Measurements from ENCODE around the gene CCNB1IP1.
"Not testable (repeated sequence)": the region's sequence is repeated elsewhere in the genome, so short reads cannot be mapped to it uniquely, and the experiment has no call there.

The CCNB1IP1 gene

DNA sequence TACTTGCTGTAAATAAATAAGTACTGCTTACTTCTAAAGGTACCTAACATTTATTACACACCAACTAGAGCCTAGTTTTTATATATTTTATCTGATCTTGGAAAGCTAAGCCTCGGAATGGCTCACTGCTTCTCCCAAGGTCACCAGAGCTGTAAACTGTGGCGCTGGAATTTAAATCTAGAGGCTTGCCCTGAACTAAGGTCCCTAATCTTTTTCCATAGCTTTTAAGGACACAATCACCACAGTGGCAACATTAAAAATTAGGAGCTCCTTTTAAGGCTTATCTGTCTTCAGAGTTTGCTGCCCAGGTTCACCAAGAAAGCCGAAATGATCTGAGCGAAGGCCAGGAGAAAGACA is 670 bp downstream of the CCNB1IP1 start:
- no peak for DNase-seq (ENCODE audit: low read depth in 3 of 3)

DNA sequence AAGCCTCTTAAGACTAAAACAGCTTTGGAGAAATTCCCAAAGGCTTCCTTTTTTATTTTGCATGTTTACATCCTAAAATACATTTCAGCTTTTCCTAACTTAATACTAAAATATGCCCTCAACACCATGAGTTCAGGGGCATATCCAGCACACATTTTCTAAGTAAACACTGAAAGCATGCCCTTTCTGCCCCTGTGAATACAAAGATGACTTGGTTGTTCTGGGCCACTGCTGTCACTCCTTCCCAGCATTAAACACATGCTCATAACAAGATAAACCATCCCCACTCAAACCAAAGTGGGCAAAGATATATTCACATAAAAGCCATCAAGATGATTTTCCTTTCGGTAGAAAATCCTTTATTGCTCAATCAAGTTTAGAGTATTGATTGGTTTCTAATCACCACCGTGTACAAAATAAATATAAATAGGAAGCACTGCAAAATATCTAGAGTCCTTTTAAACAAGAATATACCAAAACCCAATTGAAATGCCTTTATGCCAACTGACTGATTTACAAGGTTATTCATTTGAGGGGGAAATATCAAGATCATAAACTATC is 1.9 kb downstream of the CCNB1IP1 start:
- DNase-seq (ENCODE audit: low read depth in 3 of 3), result no peak

DNA sequence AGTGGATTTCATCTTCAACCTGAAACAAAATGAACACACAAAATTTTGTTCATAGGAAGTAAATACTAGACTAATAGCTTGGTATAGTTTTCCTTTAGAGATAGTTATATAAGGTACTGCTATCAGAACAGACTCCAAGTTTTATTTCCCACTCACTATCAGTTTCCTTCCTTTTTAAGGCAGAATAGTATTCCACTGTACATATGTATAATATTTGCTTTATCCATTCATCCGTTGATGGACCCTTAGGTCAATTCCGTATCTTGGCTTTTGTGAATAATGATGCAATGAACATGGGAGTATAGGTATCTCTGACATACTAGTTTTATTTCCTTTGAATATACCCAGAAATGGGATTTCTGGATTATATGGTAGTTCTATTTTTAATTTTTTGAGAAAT is 3.7 kb downstream of the CCNB1IP1 start:
- no peak for DNase-seq (ENCODE audit: low read depth in 3 of 3)

DNA sequence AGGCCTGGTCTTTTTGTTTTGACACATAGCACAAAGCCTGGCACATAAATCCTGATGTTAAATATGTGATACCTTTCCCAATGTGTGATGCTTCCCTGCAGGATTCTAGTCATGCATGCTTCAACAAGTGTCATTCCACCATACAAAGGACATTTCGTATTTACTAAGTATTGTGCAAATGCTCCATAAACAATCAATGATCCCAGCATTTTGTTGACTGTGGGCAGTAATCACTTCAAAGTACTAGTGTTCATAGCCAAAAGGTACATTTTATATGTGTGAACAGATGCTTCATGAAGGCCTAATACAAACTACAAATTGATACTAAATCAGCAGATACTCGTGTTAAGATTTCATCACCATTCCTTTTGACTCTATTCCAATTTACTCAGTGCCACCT is 4.4 kb downstream of the CCNB1IP1 start:
- no peak for DNase-seq (ENCODE audit: low read depth in 3 of 3)

DNA sequence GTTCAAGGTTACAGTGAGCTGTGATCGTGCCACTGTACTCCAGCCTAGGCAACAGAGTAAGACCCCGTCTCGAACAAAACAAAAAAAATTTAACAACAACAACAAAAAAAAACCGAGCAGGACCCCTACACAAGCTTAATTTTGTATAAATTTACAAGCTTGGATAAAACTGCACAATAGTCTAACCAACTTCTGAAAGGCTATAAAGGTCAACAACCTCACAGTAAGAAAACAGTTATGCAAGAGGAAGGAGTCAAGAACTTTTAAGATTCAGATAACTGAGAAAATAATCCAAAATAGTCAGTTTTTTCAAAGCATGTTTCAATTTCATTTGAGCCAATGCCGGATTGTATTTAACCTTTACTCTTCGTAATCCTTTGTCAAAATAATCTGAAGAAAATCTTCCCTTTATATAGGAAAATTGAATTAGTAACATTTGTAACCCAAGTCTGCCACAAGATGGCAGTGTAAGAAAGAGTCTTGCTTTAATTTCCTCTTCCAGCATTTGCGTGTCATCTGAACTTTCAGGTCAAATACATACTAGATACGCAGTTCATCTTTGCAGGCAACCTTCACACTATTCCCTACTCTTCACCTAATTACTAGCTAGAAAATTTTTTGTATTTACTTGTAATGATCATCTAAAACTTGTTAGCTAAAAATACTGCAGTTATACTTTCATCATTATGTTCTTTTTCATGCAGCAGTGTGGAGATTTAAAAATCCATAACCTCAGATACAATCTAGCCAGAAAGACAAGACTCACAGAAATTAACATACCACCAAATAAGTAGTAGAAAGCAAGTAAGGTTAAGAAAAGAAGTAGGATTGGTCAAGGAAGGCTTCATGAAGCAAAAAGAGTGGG is 5.8 kb downstream of the CCNB1IP1 start:
- no peak for DNase-seq (ENCODE audit: low read depth in 3 of 3)

DNA sequence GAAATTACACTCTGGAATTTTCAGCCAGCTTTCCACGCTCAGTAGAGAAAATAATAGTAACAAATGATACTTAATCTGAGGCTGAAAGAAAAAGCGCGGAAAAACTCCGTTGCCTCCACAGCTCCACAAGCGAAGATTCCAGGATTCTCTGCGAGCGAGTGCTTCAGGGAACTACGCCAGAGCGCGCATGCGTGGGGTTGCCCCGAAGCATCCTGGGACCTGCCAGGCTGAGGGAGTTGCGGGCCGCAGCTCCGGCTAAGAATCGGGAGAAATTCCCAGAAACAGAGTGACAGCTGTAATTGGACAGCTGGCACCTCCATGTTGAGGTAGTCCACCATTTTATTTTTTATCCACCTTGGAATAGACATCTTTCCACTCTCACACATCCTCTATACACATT is 15.4 kb downstream of the CCNB1IP1 start:
- no peak for DNase-seq (ENCODE audit: low read depth in 3 of 3)

DNA sequence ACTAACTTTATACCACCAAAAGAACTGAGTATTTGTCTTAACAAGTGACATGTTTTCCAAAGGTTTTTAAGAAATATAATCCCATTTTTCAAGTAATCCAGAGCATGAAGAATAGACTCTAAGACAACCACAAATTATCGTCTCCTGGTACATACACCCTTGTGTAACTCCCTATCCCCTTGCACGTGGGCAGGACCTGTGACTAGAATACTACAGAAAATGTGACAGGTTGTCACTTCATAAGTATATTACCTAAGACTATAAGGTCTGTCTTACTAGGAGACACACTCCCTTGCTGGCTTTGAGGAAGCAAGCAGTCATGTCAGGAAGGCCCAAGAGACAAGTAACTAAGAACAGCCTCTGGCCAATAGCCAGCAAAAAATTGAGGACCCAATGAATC is 19.1 kb downstream of the CCNB1IP1 start:
- no peak for DNase-seq (ENCODE audit: low read depth in 3 of 3)

DNA sequence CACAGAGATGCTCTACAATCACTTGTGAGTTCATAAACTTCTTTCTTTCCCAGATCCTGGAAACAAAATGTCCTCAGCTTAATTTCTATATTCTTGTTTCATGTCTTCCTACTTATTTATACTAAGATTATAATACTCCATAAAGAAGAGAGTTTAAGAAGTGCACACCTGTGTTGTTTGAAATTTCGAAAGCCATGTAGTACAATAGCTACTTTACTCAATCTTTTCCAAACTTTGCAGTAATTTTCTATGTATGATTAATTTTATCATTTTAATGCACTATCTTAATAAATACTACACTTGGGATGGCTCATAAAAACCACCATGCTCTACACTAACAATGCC is 27.0 kb downstream of the CCNB1IP1 start:
- DNase-seq (ENCODE audit: low read depth in 3 of 3), result no peak

DNA sequence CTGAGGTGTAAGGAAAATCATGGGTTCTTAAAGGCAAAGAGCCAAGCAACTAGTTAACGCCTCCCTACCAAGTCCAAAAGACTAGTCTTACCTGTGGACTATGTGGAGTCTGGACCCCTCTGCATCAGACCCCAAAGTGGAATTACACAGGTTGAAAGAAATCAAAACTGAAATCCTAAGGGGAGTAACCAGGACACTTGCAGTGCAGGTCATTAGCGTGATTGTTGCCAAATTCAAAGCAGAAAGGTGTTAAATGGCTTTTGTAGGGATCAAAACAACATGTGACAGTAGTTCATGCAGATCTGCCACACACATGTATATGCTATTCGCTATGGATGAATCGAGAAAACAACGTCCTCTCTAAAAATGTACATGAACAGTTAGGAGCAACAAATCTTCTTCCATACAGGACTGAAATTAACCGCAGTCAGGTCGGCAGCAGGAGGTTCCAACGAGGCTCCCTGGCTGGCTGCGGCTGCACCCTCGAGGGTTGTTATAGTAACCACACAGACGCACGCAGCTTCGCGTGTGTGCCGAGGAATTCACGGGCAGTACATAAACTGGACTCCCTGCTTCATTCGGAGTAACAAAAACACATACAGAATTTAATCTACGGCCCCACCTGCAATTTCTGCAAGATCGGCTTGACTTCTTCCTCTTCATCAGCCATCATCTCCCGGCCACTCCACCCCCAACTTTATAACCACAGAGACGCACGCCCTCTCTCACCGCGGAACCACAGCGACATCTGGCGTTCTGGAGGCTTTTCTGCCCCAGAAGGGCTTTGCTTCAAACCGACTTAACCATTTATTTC is 27.6 kb downstream of the CCNB1IP1 start, which contains the start of gene TTC5:
TTC5 (minus strand) TSS at position 687 of the 814 bp plus-strand sequence; CDS start at position 673, 14 bp downstream.
- DNase-seq (ENCODE audit: low read depth in 3 of 3), result peak; percentile 76 to 83 (median 78)

DNA sequence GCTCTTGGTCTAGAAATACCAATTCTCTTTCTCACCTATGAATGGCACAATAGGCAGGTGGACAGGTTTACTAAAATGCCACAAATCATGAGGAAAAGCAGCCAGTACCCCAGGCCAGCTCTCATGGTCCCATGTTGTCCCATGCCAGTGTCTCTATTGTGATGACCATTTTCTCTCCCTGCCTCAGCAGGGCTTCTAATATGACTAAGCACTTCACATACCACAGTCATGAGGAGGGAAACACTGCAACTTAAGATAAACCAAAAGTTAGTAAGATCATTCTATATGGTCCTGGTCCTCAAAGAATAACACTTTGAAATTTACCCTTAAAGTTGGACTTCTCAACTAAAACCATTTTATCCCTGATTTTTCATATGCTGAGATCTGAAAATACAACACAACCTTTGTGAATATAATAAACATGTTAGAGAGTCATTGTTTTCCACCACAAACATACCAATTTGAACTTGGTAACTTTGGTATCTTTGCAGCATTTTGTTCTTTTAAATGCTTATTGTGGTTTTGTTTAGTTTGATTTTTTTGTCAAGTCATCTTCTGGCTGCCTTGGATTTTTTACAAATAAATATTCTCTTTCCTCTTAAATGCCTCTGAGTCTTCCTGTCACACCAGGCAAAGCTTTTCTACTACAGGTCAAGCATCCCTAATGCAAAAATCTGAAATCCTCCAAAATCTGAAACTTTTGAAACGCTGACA is 30.9 kb downstream of the CCNB1IP1 start:
- no peak for DNase-seq (ENCODE audit: low read depth in 3 of 3)

DNA sequence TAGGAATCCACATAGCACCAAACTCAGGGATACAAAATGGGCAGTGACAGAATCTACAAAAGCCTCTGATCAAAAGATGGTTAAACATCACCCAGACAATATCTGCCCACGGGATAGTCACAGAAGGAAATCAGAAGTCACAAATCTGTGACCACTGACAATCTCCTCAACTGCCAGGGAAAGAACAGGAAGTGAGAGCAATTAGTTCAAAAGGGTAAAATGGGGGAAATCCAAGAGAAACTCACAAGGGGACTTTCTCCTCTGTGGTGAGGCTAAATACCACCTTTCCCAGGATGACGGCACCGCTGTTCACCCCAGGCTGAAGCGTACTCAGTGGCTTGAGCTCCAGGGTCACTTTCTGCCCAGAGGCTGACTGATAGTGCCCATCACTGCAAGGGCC is 38.0 kb downstream of the CCNB1IP1 start:
- DNase-seq (ENCODE audit: low read depth in 3 of 3), result no peak

DNA sequence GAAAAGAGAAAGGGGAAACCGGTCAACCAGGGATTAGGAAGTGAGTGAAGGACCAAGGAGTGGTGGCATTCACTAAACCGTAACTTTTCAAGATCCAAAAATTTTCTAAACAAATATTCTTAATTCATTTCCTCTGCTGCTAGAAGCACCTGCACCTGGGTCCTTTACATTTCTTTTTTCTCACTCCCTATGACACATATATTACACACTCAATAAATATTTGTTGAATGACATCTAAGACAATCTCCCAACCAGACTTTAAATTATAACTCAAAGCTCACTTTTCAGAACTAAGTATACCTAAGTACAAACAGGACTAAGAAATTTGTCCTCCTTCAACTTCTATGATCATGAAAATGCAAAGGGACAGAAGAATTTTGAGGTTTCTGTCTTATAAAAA is 38.4 kb downstream of the CCNB1IP1 start:
- no peak for DNase-seq (ENCODE audit: low read depth in 3 of 3)

DNA sequence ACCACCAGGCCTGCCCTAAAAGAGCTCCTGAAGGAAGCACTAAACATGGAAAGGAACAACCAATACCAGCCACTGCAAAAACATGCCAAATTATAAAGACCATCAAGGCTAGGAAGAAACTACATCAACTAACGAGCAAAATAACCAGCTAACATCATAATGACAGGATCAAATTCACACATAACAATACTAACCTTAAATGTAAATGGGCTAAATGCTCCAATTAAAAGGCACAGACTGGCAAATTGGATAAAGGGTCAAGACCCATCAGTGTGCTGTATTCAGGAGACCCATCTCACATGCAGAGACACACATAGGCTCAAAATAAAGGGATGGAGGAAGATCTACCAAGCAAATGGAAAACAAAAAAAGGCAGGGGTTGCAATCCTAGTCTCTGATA is 51.1 kb downstream of the CCNB1IP1 start:
- not testable (repeated sequence) for DNase-seq (ENCODE audit: low read depth in 3 of 3)

DNA sequence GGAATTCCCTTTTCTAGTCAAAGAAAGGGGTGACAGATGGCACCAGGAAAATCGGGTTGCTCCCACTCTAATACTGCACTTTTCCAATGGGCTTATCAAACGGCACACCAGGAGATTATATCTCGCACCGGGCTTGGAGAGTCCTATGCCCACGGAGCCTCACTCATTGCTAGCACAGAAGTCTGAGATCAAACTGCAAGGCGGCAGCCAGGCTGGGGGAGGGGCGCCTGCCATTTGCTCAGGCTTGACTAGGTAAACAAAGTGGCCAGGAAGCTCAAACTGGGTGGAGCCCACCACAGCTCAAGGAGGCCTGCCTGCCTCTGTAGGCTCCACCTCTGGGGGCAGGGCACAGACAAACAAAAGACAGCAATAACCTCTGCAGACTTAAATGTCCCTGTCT is 52.8 kb downstream of the CCNB1IP1 start:
- DNase-seq (ENCODE audit: low read depth in 3 of 3), result not testable (repeated sequence)

DNA sequence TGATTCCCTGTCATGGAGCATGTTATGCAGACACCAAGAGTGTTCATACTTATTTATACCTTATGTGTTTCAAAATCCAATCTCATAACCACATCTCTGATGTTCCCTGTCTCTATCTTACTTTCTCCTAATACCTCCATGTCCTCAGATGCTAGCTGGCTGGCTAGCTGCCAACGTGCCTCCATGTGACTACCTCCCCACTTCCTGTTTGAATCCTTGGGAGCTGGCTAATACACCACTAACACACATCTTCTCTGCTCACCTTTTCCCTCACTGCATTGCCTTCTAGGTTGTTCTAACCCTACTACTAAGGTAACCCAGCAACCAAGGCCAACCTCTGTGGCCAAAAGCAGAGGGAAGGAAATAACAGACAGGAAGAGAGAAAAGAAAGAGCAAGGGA is 54.7 kb downstream of the CCNB1IP1 start:
- DNase-seq (ENCODE audit: low read depth in 3 of 3), result no peak

DNA sequence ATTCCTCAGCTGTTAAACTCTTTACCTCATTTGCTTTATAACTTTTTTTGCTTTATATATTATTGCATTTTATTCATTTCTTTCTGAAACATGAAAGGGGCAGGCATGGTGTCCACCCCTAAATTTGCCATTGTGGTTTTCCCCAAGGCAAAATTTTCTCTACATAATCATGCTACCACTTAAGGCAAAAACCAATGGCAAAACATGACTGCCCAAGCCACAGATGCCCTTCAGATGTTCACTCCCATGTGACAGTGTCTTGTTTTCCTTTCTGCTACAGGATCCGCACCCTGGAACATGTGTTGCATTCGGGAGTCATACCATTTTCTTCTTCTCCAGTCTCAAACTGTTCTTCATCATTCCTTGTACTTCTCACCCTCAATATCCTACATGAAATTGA is 55.7 kb downstream of the CCNB1IP1 start:
- no peak for DNase-seq (ENCODE audit: low read depth in 3 of 3)

DNA sequence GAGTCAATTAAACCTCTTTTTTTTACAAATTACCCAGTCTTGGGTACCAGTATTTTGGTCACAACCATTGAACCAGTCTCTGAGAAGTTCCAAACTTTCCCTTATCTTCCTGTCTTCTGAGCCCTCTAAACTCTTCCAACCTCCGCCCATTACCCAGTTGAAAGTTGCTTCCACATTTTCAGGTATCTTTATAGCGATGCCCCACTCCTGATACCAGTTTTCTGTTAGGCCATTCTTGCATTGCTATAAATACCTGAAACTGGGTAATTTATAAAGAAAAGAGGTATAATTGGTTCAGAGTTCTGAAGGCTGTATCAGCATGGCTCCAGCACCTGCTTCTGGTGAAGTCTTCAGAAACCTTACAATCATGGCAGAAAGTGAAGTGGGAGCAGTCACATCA is 59.0 kb downstream of the CCNB1IP1 start:
- no peak for DNase-seq (ENCODE audit: low read depth in 3 of 3)

DNA sequence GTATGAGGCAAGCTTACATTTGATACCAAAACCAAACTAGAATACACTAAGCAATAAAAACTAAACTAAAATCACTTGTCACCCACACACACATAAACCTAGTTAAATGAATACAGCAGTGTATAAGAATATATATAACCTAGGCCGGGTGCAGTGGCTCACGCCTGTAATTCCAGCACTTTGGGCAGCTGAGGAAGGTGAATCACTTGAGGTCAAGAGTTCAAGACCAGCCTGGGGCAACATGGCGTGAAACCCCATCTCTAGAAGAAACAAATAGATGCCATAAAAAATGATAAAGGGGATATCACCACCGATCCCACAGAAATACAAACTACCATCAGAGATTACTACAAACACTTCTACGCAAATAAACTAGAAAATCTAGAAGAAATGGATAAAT is 68.7 kb downstream of the CCNB1IP1 start:
- DNase-seq (ENCODE audit: low read depth in 3 of 3), result not testable (repeated sequence)

DNA sequence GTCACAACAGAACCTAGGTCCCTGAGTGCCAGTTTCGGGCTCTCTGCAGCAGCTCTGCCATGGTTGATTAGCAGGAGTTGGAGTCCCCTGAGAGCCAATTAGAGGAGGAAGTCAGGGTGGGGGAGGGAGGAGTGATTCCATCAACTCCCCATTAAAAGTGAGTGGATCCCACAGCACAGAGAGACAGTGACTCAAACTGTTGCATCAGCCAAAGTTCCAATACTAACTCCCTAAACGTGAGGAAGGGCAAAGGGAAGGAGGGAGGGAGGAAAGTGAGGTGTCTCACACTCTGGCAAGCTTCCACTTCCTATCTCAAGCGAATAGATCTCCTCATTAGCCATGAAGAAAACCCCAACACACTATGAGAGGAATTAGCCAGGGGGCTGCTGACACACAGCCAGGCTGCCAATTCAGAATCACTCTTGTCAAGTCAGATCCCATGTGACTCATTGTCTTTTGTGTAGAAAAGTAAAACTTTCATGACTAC is 70.4 kb downstream of the CCNB1IP1 start:
- DNase-seq (ENCODE audit: low read depth in 3 of 3), result no peak
